K562 (cell line): Measurements from ENCODE around the gene RBM26. TPM values are rescaled to one million over a fixed set of nuclear protein-coding genes. Genes with fewer than 3 reads are reported as not detected.

Source experiments
- ATAC-seq: fragments of 200-7000 bp; cut with Tn5 transposase; 3 replicates; pipeline ENCODE4 v1.9.1; 2020; ENCODE audit warnings: moderate library complexity
- BruUV-seq: library from RNA; stranded (reverse); fragments of 400-500 nt; replicated peaks from 2 replicates; lab custom pipeline; 2021; lab: Mats Ljungman, UMichigan
- CTCF ChIA-PET: fragments of 300-600 bp; formaldehyde crosslinking; extraction: SDS; loops from one replicate; lab custom pipeline; 2021; ENCODE audit warnings: low intra/inter-chr PET ratio; lab: Yijun Ruan, JAX
- POLR2A ChIA-PET: fragments of 300-600, 350-650 bp; sonication (Branson Sonifier 250); formaldehyde crosslinking; extraction: SDS; loops from one replicate; lab custom pipeline; 2021; ENCODE audit warnings: antibody characterized with exemption, inconsistent platforms; lab: Yijun Ruan, JAX
- DNase-seq, 4 experiments: peaks; one replicate each; pipeline versions ENCODE4 v3.0.0 to v3.0.0-alpha.2; 2011 to 2018; ENCODE audit warnings: low spot score in 3 of 4, mixed read lengths in 3 of 4; ENCODE audit errors: extremely low read depth in 1 of 4
- FAIRE-seq: peaks from 2 replicates; lab custom pipeline; 2011; peaks lifted over from hg19 to GRCh38; lab: Jason Lieb, UNC
- H2AFZ ChIP-seq: 2 replicates; pipeline ENCODE4 v1.6.0; 2011; ENCODE audit warnings: low read depth, low read length, control low read depth, inconsistent platforms
- H3K27ac ChIP-seq: fragments of 200-600 bp; 3 replicates; pipeline ENCODE4 v1.8.0; 2011; ENCODE audit warnings: low read depth, mild to moderate bottlenecking, control low read depth, inconsistent platforms, low read length, moderate library complexity, mixed read lengths; ENCODE audit errors: extremely low read depth
- H3K27me3 ChIP-seq, 2 experiments: fragments of 300-600 bp in 1 of 2; 2 replicates in 1 of 2; 3 replicates in 1 of 2; pipeline versions ENCODE4 v1.6.0 to v1.8.0; 2011; ENCODE audit warnings: inconsistent platforms in 2 of 2, low read length in 2 of 2, mild to moderate bottlenecking in 1 of 2, mixed read lengths in 1 of 2, moderate library complexity in 1 of 2; ENCODE audit not compliant: control insufficient read depth in 2 of 2, insufficient read depth in 2 of 2
- H3K36me3 ChIP-seq: fragments of 300-600 bp; 3 replicates; pipeline ENCODE4 v1.8.0; 2011; ENCODE audit warnings: mild to moderate bottlenecking, low read length, inconsistent platforms; ENCODE audit not compliant: control insufficient read depth, insufficient read depth
- H3K4me1 ChIP-seq, 2 experiments: fragments of 200-600 bp in 1 of 2; replicated peaks in 1 of 2; 2 replicates in 1 of 2; 3 replicates in 1 of 2; pipeline versions ENCODE4 v1.5.1 to v1.8.0; 2011; ENCODE audit warnings: inconsistent platforms in 2 of 2, low read length in 2 of 2, mild to moderate bottlenecking in 1 of 2, mixed read lengths in 1 of 2, moderate library complexity in 1 of 2; ENCODE audit not compliant: control insufficient read depth in 2 of 2, insufficient read depth in 2 of 2
- H3K4me2 ChIP-seq: 2 replicates; pipeline ENCODE4 v1.6.1; 2011; ENCODE audit warnings: low read length, control low read depth, inconsistent platforms, mixed read lengths; ENCODE audit not compliant: insufficient read depth
- H3K4me3 ChIP-seq: fragments of 200-600 bp; sonication (generic), shearing (Covaris generic); 2 replicates; pipeline ENCODE4 v1.5.1; 2016; ENCODE audit warnings: control low read depth, inconsistent platforms
- H3K79me2 ChIP-seq: fragments of 200-600 bp; 3 replicates; pipeline ENCODE4 v1.8.0; 2011; ENCODE audit warnings: low read length, inconsistent platforms; ENCODE audit not compliant: control insufficient read depth, insufficient read depth
- H3K9ac ChIP-seq, 2 experiments: 2 replicates each; pipeline versions ENCODE4 v1.6.0 to v1.6.1; 2011; ENCODE audit warnings: low read depth in 2 of 2, low read length in 2 of 2, control low read depth in 1 of 2, inconsistent platforms in 1 of 2, mild to moderate bottlenecking in 1 of 2, mixed read lengths in 1 of 2; ENCODE audit not compliant: insufficient read depth in 1 of 2
- H3K9me1 ChIP-seq: one replicate; pipeline ENCODE4 v1.6.0; 2011; ENCODE audit warnings: inconsistent platforms, mild to moderate bottlenecking, low read length, moderate library complexity; ENCODE audit not compliant: control insufficient read depth, insufficient read depth
- H3K9me3 ChIP-seq: replicated peaks from 2 replicates; pipeline ENCODE4 v1.5.1; 2011; ENCODE audit warnings: low read depth, low read length, inconsistent platforms; ENCODE audit not compliant: control insufficient read depth, insufficient read depth
- H4K20me1 ChIP-seq: replicated peaks from 2 replicates; pipeline ENCODE4 v1.6.1; 2011; ENCODE audit warnings: low read length, inconsistent platforms, mixed read lengths; ENCODE audit not compliant: control insufficient read depth, insufficient read depth
- ELK3 ChIP-seq: fragments of 450-650 bp; formaldehyde crosslinking; IDR thresholded peaks from 2 replicates; pipeline ENCODE4 v1.4.0; 2020; ENCODE audit warnings: mild to moderate bottlenecking
- GATA2 ChIP-seq: sonication (generic); formaldehyde crosslinking; IDR thresholded peaks from 2 replicates; pipeline ENCODE4 v1.4.0; 2020; ENCODE audit warnings: mild to moderate bottlenecking, missing genetic modification reagents
- HEY1 ChIP-seq: fragments of 250-450 bp; sonication (Bioruptor Pico); IDR thresholded peaks from 2 replicates; pipeline ENCODE4 v1.5.0; 2020; ENCODE audit warnings: mild to moderate bottlenecking, moderate library complexity, borderline replicate concordance
- HMG20A ChIP-seq: fragments of 450-650 bp; formaldehyde crosslinking; conservative IDR thresholded peaks from 2 replicates; pipeline ENCODE4 v1.4.0; 2020; ENCODE audit warnings: mild to moderate bottlenecking, mixed read lengths
- STAT5B ChIP-seq: fragments of 250-450 bp; sonication (Bioruptor Pico); IDR thresholded peaks from 2 replicates; pipeline ENCODE4 v1.8.0; 2021; ENCODE audit warnings: mild to moderate bottlenecking, inconsistent platforms
- ZNF586 ChIP-seq: fragments of 450-650 bp; formaldehyde crosslinking; conservative IDR thresholded peaks from 2 replicates; pipeline ENCODE4 v1.4.0; 2020; ENCODE audit warnings: mild to moderate bottlenecking, moderate library complexity
- ZNF778 ChIP-seq: fragments of 450-650 bp; formaldehyde crosslinking; IDR thresholded peaks from 2 replicates; pipeline ENCODE4 v1.4.0; 2020; ENCODE audit warnings: mild to moderate bottlenecking, moderate library complexity
- WGBS: fragments of 100-300 bp; shearing (Covaris generic); methylation state at CpG from one replicate; pipeline ENCODE4 v1.1.6; 2016; ENCODE audit warnings: low coverage, mixed read lengths; ENCODE audit not compliant: insufficient coverage; ENCODE audit errors: missing lambda C conversion rate; 5-methylcytosine and 5-hydroxymethylcytosine counted together
- in situ Hi-C: fragments of 300-500 bp; cut with MboI; formaldehyde crosslinking; loops from 4 replicates; pipeline ENCODE4 v1.15.0; 2018; ENCODE audit warnings: inconsistent platforms, mixed read lengths
- intact Hi-C: fragments of 100-400 bp; cut with micrococcal nuclease; formaldehyde crosslinking; loops from 2 replicates; pipeline ENCODE4 v1.14.2; 2022
- polyA plus RNA-seq, 8 experiments: library from polyadenylated mRNA; depleted of rRNA in 4 of 8; stranded (reverse) in 5 of 8; unstranded in 3 of 8; fragments of >200 nt; fragmentation: Nextera tagmentation in 2 of 8; fragmentation: Illumina TruSeq in 1 of 8; extraction: Ambion mirVana in 2 of 8; extraction: Trizol in 1 of 8; gene quantifications; 2 replicates each; pipeline versions ENCODE4 v1.2.1 to v1.2.3, GENCODE V29; 2011 to 2014; ENCODE audit warnings: inconsistent platforms in 1 of 8, missing spikeins in 1 of 8
- total RNA-seq, 7 experiments: library from RNA; depleted of rRNA in 6 of 7; stranded (reverse); fragments of >200 nt in 6 of 7; fragmentation: Illumina TruSeq in 2 of 7; extraction: Trizol in 2 of 7; gene quantifications; 2 replicates each; pipeline versions ENCODE4 v1.2.1 to v1.2.3, GENCODE V29; 2011 to 2021; ENCODE audit warnings: low replicate concordance in 1 of 7
- TF ChIP-seq, protein P1 (sequence below): fragments of 450-650 bp; IDR thresholded peaks from 2 replicates; pipeline ENCODE4 v1.6.1; 2016; ENCODE audit warnings: mild to moderate bottlenecking, moderate library complexity

The RBM26 gene
- total and polyA plus RNA-seq, 9 of the 15 experiments (the other 6 are each of a cell fraction or from before 2014, with no cell fraction given) = 10.0 to 42.4 (median 26.4) TPM

DNA sequence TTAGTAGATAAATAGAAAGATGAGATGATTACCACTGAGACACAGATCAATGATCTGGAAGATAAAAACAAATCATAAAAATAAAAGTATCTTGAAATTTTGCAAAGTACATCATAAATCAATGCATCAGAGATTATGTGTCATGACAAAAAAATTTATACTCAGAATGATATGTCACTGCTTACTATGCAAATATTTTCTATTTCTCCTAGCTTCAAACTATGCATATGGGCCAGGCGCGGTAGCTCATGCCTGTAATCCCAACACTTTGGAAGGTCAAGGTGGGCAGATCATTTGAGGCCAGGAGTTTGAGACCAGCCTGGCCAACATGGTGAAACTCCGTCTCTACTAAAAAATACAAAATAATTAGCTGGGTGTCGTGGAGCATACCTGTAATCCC, 17.3 kb upstream of the RBM26 start:
- no peak for TF ChIP-seq HMG20A (CRISPR knock-in tag)
- TF ChIP-seq STAT5B = no peak
- no peak for TF ChIP-seq ELK3 (CRISPR knock-in tag)
- TF ChIP-seq, protein P1, sequence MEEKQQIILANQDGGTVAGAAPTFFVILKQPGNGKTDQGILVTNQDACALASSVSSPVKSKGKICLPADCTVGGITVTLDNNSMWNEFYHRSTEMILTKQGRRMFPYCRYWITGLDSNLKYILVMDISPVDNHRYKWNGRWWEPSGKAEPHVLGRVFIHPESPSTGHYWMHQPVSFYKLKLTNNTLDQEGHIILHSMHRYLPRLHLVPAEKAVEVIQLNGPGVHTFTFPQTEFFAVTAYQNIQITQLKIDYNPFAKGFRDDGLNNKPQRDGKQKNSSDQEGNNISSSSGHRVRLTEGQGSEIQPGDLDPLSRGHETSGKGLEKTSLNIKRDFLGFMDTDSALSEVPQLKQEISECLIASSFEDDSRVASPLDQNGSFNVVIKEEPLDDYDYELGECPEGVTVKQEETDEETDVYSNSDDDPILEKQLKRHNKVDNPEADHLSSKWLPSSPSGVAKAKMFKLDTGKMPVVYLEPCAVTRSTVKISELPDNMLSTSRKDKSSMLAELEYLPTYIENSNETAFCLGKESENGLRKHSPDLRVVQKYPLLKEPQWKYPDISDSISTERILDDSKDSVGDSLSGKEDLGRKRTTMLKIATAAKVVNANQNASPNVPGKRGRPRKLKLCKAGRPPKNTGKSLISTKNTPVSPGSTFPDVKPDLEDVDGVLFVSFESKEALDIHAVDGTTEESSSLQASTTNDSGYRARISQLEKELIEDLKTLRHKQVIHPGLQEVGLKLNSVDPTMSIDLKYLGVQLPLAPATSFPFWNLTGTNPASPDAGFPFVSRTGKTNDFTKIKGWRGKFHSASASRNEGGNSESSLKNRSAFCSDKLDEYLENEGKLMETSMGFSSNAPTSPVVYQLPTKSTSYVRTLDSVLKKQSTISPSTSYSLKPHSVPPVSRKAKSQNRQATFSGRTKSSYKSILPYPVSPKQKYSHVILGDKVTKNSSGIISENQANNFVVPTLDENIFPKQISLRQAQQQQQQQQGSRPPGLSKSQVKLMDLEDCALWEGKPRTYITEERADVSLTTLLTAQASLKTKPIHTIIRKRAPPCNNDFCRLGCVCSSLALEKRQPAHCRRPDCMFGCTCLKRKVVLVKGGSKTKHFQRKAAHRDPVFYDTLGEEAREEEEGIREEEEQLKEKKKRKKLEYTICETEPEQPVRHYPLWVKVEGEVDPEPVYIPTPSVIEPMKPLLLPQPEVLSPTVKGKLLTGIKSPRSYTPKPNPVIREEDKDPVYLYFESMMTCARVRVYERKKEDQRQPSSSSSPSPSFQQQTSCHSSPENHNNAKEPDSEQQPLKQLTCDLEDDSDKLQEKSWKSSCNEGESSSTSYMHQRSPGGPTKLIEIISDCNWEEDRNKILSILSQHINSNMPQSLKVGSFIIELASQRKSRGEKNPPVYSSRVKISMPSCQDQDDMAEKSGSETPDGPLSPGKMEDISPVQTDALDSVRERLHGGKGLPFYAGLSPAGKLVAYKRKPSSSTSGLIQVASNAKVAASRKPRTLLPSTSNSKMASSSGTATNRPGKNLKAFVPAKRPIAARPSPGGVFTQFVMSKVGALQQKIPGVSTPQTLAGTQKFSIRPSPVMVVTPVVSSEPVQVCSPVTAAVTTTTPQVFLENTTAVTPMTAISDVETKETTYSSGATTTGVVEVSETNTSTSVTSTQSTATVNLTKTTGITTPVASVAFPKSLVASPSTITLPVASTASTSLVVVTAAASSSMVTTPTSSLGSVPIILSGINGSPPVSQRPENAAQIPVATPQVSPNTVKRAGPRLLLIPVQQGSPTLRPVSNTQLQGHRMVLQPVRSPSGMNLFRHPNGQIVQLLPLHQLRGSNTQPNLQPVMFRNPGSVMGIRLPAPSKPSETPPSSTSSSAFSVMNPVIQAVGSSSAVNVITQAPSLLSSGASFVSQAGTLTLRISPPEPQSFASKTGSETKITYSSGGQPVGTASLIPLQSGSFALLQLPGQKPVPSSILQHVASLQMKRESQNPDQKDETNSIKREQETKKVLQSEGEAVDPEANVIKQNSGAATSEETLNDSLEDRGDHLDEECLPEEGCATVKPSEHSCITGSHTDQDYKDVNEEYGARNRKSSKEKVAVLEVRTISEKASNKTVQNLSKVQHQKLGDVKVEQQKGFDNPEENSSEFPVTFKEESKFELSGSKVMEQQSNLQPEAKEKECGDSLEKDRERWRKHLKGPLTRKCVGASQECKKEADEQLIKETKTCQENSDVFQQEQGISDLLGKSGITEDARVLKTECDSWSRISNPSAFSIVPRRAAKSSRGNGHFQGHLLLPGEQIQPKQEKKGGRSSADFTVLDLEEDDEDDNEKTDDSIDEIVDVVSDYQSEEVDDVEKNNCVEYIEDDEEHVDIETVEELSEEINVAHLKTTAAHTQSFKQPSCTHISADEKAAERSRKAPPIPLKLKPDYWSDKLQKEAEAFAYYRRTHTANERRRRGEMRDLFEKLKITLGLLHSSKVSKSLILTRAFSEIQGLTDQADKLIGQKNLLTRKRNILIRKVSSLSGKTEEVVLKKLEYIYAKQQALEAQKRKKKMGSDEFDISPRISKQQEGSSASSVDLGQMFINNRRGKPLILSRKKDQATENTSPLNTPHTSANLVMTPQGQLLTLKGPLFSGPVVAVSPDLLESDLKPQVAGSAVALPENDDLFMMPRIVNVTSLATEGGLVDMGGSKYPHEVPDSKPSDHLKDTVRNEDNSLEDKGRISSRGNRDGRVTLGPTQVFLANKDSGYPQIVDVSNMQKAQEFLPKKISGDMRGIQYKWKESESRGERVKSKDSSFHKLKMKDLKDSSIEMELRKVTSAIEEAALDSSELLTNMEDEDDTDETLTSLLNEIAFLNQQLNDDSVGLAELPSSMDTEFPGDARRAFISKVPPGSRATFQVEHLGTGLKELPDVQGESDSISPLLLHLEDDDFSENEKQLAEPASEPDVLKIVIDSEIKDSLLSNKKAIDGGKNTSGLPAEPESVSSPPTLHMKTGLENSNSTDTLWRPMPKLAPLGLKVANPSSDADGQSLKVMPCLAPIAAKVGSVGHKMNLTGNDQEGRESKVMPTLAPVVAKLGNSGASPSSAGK = no peak
- no peak for TF ChIP-seq HEY1 (CRISPR knock-in tag)
- no peak for TF ChIP-seq ZNF778
- no peak for TF ChIP-seq ZNF586
- TF ChIP-seq GATA2 (CRISPR knock-in tag) = no peak
- no peak for FAIRE-seq
- intact Hi-C loops = no loop called here

More for the DNA sequence above, 17.3 kb upstream of the RBM26 start:
- Histone ChIP-seq H3K36me3 (no peaks in the 10 kb centered on the region), H3K27me3 (no peaks in the 10 kb centered on the region), H3K27ac (no peak overlapping the region), H2AFZ (no peak overlapping the region), H3K4me1 (no peaks in the 10 kb centered on the region), H3K9me1 (no peaks in the 10 kb centered on the region), H3K79me2 (no peaks in the 10 kb centered on the region), H3K9me3 (no peaks in the 10 kb centered on the region), H3K4me2 (no peak overlapping the region), H3K9ac (no peak overlapping the region), H4K20me1 (no peaks in the 10 kb centered on the region), H3K4me3 (no peak overlapping the region)
- DNase-seq (no peak), ATAC-seq (no peak)
- WGBS = 31% methylated on average over 4 of the region's 4 CpGs
- POLR2A ChIA-PET = interaction anchor here (1.1 to 1.7 kb wide), 2 partner anchors 17 to 117 kb away, joined by 4 to 10 read pairs; partner anchors contain the start of gene RBM26
- no TSS peak for BruUV-seq
- CTCF ChIA-PET = interaction anchor here (0.6 to 2.9 kb wide), 4 partner anchors 23 to 941 kb away, joined by 4 to 48 read pairs (median 5); no protein-coding TSS in a partner anchor
- in situ Hi-C loops = no loop called here
